Nephron (organoid): ENCODE results near the gene CLEC18A.
"Not testable (repeated sequence)": the region's sequence is repeated elsewhere in the genome, so short reads cannot be mapped to it uniquely, and the experiment has no call there.

Experiments
- H3K27ac Mint-ChIP-seq, 3 experiments: 2 replicates each; pipeline ENCODE4 v1.8.0; 2020; ENCODE audit warnings: mixed read lengths in 3 of 3, mild to moderate bottlenecking in 2 of 3, moderate library complexity in 1 of 3
- H3K27me3 Mint-ChIP-seq: 2 replicates; pipeline ENCODE4 v1.8.0; 2021; ENCODE audit warnings: low read depth, mild to moderate bottlenecking, moderate library complexity, mixed read lengths
- H3K36me3 Mint-ChIP-seq: 2 replicates; pipeline ENCODE4 v1.8.0; 2020; ENCODE audit warnings: low read depth, mixed read lengths
- H3K4me1 Mint-ChIP-seq: 2 replicates; pipeline ENCODE4 v1.8.0; 2020; ENCODE audit warnings: mixed read lengths
- H3K4me3 Mint-ChIP-seq, 3 experiments: 2 replicates each; pipeline ENCODE4 v1.8.0; 2020; ENCODE audit warnings: mild to moderate bottlenecking in 3 of 3, mixed read lengths in 3 of 3, moderate library complexity in 2 of 3
- H3K9me3 Mint-ChIP-seq: 2 replicates; pipeline ENCODE4 v1.8.0; 2020; ENCODE audit warnings: mixed read lengths
- CTCF ChIP-seq, 3 experiments: fragments of 200-600 bp; sonication (generic); IDR thresholded peaks; one replicate each; pipeline ENCODE4 v1.5.0; 2021; ENCODE audit warnings: antibody characterized with exemption in 3 of 3; ENCODE audit not compliant: unreplicated experiment in 3 of 3

The CLEC18A gene

GRCh38 chr16:69940676-69941075, 10.5 kb upstream of the CLEC18A start:
- no peaks in the 10 kb centered on the region for H3K9me3 Mint-ChIP-seq
- no peak overlapping the region for H3K27ac Mint-ChIP-seq
- no peak overlapping the region for H3K4me3 Mint-ChIP-seq
- H3K36me3 Mint-ChIP-seq, result peaks cover 28% of the 10 kb centered on the region
- peaks cover 6% of the 10 kb centered on the region for H3K4me1 Mint-ChIP-seq
- no peak for TF ChIP-seq CTCF (IDR thresholded peaks at IDR 0.05; ENCODE audit: unreplicated experiment in 3 of 3)
- no peaks in the 10 kb centered on the region for H3K27me3 Mint-ChIP-seq

GRCh38 chr16:69941251-69942098, 9.7 kb upstream of the CLEC18A start:
- Mint-ChIP-seq H3K27me3 (no peaks in the 10 kb centered on the region), H3K4me1 (peaks cover 6% of the 10 kb centered on the region)

GRCh38 chr16:69942099-69942491, 9.0 kb upstream of the CLEC18A start:
- Mint-ChIP-seq H3K9me3 (no peaks in the 10 kb centered on the region), H3K27me3 (no peaks in the 10 kb centered on the region), H3K27ac (no peak overlapping the region), H3K4me1 (peaks cover 6% of the 10 kb centered on the region), H3K36me3 (peaks cover 18% of the 10 kb centered on the region), H3K4me3 (no peak overlapping the region)
- TF ChIP-seq CTCF (IDR thresholded peaks at IDR 0.05; ENCODE audit: unreplicated experiment in 3 of 3), result no peak

More at GRCh38 chr16:69941251-69942098, 9.7 kb upstream of the CLEC18A start:
- no peak for TF ChIP-seq CTCF (IDR thresholded peaks at IDR 0.05; ENCODE audit: unreplicated experiment in 3 of 3)
- no peak overlapping the region for H3K27ac Mint-ChIP-seq
- peaks cover 21% of the 10 kb centered on the region for H3K36me3 Mint-ChIP-seq
- H3K9me3 Mint-ChIP-seq, result no peaks in the 10 kb centered on the region
- H3K4me3 Mint-ChIP-seq, result no peak overlapping the region

GRCh38 chr16:69942627-69943170, 8.4 kb upstream of the CLEC18A start:
- no peak overlapping the region for H3K27ac Mint-ChIP-seq
- no peak for TF ChIP-seq CTCF (IDR thresholded peaks at IDR 0.05; ENCODE audit: unreplicated experiment in 3 of 3)
- H3K36me3 Mint-ChIP-seq, result peaks cover 13% of the 10 kb centered on the region
- no peaks in the 10 kb centered on the region for H3K27me3 Mint-ChIP-seq
- H3K9me3 Mint-ChIP-seq, result no peaks in the 10 kb centered on the region
- H3K4me1 Mint-ChIP-seq, result peaks cover 6% of the 10 kb centered on the region
- H3K4me3 Mint-ChIP-seq, result no peak overlapping the region

- not testable (repeated sequence) for H3K9me3 Mint-ChIP-seq
These were observed 7.7 kb upstream of the CLEC18A start for GRCh38 chr16:69943241-69944036.

GRCh38 chr16:69950411-69950810, 723 bp upstream of the CLEC18A start:
- not testable (repeated sequence) for H3K36me3 Mint-ChIP-seq, H3K4me1 Mint-ChIP-seq, H3K27me3 Mint-ChIP-seq, H3K27ac Mint-ChIP-seq, H3K9me3 Mint-ChIP-seq, H3K4me3 Mint-ChIP-seq

More at GRCh38 chr16:69943241-69944036, 7.7 kb upstream of the CLEC18A start:
- not testable (repeated sequence) for H3K27me3 Mint-ChIP-seq, H3K4me3 Mint-ChIP-seq, H3K4me1 Mint-ChIP-seq
- H3K27ac Mint-ChIP-seq, result peak overlapping the region in 2 of 3 experiments; percentile 39 to 43
- H3K36me3 Mint-ChIP-seq, result peaks cover 12% of the 10 kb centered on the region

GRCh38 chr16:69951672-69952031, 518 bp downstream of the CLEC18A start:
- H3K36me3 Mint-ChIP-seq, H3K9me3 Mint-ChIP-seq, H3K4me3 Mint-ChIP-seq, H3K27ac Mint-ChIP-seq, H3K4me1 Mint-ChIP-seq, H3K27me3 Mint-ChIP-seq: not testable (repeated sequence)

- H3K4me3 Mint-ChIP-seq, H3K27me3 Mint-ChIP-seq, H3K36me3 Mint-ChIP-seq, H3K9me3 Mint-ChIP-seq, H3K27ac Mint-ChIP-seq, H3K4me1 Mint-ChIP-seq: not testable (repeated sequence)
These were observed 982 bp downstream of the CLEC18A start for GRCh38 chr16:69952116-69952515.

GRCh38 chr16:69952572-69953355, 1.6 kb downstream of the CLEC18A start:
- H3K4me3 Mint-ChIP-seq, result peak overlapping the region in 1 of 3 experiments; percentile 59
- H3K27me3 Mint-ChIP-seq, H3K9me3 Mint-ChIP-seq, H3K4me1 Mint-ChIP-seq, H3K36me3 Mint-ChIP-seq: not testable (repeated sequence)
- H3K27ac Mint-ChIP-seq, result peak overlapping the region in 1 of 3 experiments; percentile 71

GRCh38 chr16:69954241-69954640, 3.1 kb downstream of the CLEC18A start:
- H3K4me3 Mint-ChIP-seq, H3K27me3 Mint-ChIP-seq, H3K36me3 Mint-ChIP-seq, H3K27ac Mint-ChIP-seq, H3K4me1 Mint-ChIP-seq, H3K9me3 Mint-ChIP-seq: not testable (repeated sequence)
